ENCODE data around the gene DDX5.

DDX5 gene

DNA sequence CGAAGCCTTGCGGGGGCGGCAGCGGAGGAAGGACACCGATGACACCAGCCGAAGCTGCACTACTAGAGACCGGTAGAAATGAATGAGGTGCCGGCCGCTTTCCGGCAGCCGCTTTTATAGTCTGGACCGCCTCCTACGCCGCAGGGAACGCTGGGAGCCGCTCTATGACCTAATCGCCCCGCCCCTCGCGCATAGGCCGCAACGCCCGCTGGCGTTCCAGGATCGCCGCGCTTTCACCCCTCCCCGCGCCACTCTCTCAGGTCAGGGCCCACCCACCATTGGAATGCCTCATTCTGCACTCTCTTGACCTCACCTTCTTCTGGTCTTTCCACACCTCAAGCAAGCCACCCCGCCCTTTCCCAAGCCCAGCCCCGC, at the start of gene DDX5:
Gene DDX5, minus strand, starts transcription at position 89 of the 375 bp plus-strand sequence. CDS start 170 bp downstream, outside the sequence.
- peak; percentile 97 for DNase-seq

DNA sequence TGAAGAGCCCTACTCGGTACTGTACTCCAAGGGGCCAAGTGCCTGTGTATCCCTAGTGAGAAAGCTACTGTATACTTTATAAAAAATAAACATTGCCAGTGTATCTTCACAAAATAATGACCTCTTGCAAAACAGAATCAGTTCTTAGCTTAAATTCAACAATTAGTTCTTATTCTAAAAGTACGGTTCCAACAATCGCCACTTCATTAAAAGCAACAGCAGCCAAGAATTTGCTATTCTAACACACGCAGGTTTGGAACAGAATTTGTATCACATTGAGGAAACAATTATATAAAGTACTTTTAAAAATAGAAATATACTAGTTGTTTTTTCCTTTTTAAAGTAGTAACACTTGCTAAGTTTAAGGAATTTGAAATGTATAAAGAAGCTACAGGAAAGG, 49.2 kb upstream of the DDX5 start:
- DNase-seq: no peak

DNA sequence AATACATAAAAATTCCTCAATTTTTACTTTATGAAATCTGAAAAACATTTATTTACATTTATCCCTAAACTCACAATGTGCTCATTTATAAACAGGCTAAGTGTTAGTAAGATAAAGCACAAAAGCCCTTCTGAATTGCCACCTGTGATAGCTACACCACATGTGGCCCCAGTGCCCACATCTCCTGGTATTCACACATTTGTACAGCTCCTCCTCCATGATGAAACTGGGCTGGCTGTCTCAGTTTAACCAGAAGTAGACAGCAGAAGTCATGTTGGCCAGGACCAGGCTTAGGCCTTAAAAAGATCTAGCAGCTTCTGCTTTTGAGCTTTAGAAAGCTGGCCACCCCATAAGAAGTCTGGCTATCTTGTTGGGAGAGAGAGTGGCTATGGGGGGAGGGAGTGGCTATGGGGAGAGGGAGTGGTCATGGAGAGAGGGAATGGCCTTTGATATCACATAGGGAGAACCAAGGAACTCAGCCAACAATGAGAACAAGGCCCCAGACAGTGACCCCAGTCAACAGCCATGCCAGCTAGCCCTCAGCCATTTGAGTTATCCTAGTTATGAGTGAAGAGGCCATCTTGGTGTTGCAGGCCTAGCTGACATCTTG, 48.0 kb upstream of the DDX5 start:
- no peak for DNase-seq

DNA sequence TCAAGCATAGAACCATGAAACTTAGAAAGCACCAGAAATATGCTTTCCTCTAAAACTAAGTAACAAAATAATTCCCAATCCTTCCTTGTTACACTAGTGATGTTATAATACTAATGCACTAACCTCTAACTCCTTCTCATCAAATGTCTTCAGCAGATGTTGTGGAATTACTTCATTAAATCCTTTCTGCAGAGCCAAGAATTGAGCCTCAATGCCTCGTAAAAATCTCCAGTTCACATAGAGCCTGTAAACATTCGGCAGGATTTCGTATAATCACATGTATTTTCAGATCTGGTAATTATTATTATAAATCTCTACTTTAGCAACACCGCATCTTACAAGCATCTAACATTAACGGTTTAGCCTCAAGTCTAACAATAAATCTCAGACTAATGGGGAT, 45.4 kb upstream of the DDX5 start:
- no peak for DNase-seq

DNA sequence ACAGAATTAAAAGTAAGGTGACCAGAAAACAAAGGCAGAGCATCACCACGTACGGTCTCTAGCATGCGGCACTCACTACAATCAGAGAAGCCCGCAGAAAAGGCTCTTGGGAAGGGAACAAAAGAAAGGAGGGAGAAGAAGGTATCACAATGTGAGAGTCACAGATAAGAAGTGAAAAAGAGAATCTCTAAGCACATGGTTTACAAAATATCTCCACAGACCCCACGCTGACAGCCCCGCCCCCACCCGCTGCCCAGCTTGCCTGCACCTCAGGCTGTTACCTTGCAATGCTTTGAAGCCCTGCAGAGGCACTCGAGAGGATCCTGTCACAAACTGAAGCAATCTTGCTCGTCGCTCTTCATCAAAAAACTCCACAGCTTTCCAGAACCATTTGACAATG, 41.2 kb upstream of the DDX5 start:
- no peak for DNase-seq

DNA sequence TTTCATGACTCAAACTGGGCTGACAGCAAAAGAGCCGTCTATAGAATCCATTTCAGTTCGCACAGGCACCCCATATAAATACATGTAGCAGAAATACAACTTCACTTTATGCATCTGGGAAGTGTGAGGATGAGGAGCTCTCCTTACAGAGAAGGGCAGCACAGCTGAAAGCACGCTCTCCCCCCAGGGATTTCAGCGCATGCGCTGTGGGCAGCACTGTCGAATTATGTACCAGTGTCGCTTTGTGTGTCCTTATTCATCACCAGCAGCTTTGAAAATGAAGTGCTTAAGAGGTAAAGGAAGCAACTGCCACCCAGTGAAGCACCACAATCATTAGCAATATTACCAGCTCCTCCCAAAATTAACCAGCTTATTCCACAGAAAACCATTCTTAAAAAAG, 40.6 kb upstream of the DDX5 start:
- no peak for DNase-seq

DNA sequence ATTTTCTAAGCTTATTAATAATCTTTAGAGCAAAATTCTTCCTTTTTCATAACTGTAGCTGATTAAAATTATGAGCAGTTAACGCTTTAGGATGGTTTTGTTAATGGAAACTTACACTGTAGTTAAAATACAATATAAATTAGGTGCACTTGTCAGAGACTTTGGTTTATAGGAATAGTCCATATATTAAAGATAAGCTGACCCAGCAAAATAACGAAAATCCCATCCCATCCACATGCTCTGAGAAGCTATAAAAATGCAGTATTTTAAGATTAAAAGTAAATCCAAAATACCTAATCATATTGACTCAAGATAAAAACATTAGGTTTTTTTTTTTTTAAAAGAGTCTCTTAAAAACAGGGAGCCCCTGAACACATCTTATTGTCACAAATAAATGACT, 38.7 kb upstream of the DDX5 start:
- DNase-seq: no peak

DNA sequence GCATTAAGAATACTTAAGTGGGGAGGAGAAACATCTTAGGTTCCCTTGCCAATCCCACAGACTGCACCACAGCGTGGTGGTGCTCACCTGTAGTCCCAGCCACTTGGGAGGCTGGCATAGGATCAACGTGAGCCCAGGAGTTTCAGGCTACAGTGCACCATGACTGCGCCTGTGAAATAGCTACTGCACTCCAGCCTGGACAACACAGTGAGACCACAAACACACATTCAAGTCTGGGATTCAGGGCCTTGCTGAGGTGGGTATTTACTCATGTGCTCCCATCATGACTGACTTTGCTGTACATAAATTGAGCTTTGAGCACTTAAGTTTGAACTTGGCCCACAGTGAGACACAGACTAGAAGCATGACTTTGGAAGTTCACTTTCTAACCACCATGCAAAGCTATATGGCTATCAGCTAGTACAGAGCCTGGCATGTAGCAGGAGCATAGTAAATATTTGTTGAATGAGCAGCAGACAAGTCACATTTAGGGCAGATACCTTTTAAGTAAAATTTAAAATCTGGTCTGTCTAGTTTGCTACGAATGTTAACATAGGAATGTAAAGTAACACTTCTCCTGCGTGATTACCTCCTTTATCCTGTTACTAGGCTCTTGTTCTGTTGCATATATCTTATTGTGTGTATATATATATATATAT, 34.2 kb upstream of the DDX5 start:
- DNase-seq: no peak

DNA sequence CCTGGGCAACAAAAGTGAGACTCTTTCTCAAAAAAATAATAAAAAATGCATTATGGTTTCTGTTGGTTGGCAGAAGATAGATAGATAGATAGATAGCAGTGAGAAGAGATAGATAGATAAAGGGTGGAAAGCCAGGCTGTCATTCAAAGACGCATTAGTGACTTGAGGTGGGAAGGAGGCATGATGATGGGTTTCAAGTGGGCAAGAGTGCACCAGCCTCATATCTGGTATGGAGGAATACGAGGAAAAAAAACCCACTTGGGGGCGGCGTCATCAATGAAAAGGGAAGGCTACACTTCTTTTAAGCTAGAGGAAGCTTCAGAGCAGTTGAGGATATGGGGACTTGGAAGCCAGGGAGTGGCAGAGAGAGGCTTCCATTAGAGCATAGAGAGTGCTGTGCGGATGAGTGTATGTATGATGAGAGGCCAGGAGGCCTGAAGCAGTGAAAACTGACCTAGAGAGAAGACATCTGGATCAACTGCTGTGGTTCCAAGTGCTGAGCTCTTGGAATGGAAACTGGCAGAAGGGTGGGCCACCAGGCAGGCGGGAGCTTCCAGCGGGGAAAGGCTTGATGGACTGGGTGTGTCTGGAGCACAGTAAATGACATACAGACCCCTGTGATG, 32.5 kb upstream of the DDX5 start:
- DNase-seq: no peak

DNA sequence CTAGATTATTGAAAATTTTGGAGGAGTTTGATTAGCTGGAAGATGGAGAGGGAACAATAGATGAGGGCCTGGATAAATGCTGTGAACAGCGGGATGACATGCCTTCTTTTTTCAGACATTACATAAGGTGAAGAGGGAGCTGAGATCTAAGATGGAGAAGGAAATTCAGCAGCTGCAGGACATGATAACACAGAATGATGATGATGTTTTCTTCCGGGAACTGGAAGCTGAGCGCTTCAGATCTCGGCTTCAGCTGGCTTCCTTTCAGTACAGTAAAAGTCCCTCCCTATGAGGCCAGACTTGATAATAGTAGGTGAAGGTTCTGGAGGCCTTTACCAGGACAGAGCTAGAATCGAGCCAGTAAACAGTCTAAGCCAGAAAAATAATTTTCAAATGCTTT, 31.4 kb upstream of the DDX5 start:
- DNase-seq: no peak

DNA sequence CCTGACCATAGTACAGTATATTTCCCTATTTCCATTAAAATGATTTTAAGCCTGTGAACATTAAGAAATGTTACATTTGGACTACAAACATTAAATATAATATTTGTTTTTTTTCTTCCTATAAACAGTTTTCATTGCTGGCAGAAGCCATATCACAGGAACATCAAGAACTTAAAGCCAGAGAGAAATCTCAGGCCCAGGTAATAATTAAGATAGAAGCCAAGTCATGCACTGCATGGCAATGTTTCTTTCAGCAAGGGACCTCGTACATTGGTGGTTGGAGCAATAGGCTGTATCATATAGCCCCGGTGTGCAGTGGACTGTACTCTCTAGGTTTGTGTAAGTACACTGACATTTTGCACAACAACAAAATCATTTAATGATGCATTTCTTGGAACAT, 30.8 kb upstream of the DDX5 start:
- no peak for DNase-seq

DNA sequence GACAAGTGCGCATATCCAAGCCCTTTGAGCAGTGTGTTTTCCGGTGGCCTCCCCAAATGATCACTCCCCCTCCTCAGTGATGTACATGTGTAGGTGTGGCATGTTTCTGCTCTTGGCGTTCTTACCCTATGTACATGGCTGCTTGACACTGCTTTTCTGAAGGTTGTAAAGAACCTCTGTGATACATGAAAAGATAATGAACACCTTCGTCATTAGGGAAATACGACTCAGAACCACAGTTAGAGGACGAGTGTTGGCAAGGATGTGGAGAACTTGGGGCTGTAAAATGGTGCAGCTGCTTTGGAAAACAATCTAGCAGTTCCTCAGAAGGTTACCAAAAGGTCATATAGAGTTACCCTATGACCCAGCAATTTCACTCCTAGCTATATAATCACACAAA, 29.3 kb upstream of the DDX5 start:
- no peak for DNase-seq

DNA sequence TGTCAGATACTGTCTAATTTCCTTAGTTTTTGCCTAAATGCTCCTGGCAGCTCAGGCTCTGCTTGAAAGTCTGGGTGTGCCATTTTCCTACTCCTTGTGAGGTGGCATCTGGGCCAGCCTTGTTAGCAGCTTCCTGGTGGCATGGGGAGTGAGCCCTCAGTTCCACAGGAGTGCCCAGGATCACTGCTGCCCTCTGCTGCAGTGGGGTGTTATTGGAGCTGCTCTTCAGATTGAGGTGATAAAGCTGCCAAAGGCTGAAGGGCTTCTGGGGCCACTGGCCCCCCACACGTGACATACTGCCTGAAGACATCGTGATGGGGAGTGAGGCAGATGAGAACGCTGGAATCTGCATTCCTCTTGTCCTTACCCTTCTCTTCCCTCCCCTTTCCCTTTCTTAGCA, 28.1 kb upstream of the DDX5 start:
- DNase-seq: peak in 1 of 2 experiments; percentile 2

DNA sequence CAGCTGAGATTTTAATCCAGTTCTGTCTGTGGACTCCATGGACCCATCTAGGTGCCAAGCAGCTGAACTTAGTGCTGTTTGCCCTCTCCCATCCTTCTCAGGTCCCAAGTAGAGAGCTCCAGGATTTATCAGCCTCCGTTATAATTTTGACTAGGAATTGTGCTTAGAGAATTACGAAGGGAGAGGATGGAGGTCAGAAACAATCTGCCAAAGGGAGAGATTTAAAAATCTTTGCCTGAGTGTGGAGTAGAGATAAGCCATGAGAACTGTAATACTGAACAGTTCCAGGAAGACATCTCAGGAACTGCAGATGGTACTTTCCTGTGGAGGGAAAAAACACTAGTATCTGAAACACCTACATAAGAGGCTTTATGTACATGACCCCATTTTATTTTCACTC, 27.7 kb upstream of the DDX5 start:
- DNase-seq: no peak

DNA sequence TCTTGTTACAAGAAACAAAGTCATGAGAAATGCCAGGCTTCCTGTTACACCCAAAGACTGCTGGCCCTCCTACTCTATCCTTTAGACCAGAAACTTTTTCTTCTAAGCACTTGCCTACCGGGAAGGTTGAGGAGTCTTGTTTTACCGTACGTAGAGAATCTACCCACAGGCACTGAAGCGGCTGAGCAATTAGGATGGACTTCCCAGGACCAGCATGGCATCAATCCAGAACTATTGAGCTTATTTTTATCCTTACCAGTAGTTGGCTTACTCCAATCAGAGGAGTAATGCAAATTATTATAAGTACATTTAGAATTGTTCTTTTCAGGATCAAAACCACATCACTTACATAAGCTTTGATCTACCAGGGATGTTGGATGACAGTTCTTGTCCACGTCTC, 26.3 kb upstream of the DDX5 start:
- no peak for DNase-seq

DNA sequence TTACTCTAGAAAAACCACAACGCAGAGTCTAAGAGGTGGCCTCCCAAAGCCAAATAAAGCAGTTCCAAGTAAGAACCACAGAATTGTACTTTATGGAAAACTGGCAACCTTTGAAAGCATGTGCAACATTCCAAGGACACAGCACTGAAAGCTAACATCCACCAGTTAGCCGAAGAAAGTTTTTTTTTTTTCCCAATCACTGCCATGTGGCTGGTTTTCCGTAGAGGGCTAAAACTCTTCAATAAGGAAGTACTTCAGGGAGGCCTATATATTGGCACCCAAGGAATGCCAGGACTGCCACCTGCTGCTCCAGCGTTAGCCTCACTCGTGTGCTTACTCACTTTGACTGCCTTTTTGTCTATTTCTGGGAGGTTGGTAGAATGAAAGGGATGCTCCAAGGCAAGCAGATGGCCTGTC, 25.9 kb upstream of the DDX5 start:
- no peak for DNase-seq

DNA sequence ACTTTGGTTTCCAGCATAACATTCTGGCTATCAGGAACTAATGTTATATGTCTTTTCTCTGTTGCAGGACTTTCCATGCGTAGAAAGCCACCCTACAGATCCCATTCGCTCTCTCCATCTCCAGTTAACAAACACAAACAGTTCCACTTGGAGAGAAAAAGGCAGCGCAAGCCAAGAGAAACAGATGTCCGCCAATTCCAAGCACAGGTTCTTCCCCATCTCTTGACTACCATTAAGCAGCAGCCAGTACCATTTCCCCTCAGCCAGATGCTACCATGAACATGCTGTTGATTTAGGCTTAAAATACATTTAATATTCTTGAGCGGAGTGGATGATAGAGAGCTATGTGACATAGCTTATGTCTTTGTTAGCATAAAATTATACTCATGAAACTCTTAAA, 23.1 kb upstream of the DDX5 start:
- no peak for DNase-seq

DNA sequence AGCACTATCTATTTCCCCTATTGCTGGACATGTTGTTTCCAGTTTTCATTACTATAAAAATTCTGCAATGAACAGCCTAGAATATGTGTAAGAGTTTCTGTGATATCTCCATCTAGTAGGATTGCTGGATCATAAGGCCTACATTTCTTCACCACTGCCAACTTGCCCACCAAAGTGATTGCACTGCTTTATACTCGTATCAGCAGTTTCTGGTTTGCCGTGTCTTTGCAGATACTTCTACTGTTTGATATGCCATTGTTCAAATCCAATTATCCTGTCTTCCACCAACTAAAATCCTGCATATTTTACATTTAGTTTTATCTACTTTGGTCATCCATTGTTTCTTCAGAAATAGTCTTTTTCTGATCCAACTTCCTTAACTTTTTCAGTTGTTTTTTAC, 21.8 kb upstream of the DDX5 start:
- no peak for DNase-seq

DNA sequence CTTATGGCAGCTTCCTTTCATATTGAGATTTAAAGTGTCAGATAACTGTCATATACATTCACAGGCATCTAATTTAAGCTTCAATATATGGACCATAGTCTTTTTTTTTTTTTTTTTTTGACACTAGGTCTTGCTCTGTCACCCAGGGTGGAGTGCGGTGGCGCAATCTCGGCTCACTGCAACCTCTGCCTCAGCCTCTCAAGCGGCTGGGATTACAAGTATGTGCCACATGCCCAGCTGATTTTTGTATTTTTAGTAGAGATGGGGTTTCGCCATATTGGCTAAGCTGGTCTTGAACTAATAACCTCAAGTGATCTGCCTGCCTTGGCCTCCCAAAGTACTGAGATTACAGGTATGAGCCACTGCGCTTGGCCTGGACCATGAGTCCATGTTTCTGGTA, 14.3 kb upstream of the DDX5 start:
- no peak for DNase-seq

DNA sequence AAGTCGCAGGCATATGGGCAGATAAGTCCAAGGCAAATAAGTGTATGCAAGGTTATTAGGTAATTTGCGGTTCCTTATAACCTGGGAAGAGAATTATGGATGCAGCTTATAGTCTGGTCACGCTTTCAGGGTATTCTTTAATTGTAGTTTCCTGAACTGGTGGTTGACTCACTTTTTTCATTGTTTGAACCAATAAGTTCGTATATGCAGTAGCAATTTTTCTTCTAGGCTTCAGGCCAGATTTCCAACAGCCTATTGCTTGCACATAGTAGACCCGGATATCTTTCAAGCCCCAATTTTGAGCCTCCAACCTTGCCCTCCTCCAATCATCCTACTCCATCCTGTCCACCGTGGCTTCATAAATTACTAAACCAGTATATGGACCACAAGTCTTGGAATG, 13.5 kb upstream of the DDX5 start:
- no peak for DNase-seq

DNA sequence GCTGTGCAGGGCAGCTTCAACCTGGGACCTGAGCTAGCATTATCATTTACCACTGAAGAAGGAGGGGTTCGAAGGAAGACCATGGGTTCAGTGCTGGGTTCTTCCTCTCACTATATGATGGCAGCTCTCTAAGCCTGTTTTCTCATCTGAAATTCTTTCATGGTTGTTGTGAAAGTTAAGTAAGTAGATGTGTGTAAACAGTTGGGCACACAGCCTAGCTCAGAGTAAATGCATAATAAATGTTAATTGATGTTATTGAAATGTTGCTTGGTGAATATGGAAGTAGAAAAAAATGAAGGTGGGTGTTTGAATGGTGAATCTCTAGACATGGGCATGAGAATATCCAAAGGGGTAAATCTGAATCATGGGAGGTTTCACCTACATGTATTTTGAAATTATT, 9.7 kb upstream of the DDX5 start:
- no peak for DNase-seq

DNA sequence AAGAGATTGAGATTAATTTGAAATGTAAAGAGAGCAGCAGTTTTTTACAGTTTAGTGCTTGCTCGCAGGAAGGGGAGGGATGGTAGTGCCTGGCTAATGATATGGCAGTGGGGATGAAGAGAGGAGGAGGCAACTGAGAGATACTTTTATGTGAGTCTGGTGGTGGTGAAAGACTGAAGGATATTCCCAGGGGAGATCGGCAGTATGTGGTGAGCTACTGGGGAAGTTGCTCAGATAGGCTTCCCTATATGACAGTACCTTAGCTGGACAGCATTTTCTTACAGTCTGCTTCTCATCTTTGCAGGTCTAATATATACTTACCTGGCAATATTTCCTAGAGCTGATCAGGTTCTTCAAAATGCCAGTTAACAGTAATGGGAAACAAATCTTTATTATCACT, 9.3 kb upstream of the DDX5 start:
- no peak for DNase-seq

DNA sequence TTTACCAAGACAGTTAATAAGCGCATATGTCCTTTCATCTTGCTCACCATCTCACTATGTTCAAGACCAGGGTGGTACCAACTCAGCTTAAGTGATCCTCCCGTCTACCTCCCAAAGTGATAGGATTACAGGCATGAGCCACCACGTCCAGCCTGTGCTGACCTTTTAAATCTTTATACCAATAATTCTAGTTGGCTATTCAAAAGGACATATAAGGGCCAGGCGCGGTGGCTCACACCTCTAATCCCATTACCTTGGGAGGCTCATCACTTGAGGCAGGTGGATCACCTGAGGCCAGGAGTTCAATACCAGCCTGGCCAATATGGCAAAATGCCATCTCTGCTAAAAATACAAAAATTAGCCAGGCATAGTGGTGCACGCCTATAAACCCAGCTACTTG, 3.1 kb upstream of the DDX5 start:
- DNase-seq: no peak

DNA sequence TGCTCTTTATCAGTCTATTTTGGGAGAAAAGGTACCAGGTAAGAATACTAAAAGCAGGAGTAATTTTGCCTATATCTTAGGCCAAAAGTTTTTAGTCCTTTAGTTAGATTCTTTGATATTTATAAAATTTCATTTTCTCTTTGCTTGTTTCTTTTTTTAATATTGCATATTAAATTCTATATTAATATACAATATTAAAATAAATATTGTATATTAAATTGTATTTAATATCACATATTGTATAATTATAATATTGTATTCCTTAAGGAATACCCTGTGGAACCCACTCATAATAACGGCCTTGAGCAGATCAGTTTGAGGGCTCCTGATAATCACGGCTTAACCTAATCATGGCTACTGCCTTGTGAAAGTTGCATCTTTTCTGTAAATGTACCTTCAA, 2.6 kb upstream of the DDX5 start:
- DNase-seq: no peak

DNA sequence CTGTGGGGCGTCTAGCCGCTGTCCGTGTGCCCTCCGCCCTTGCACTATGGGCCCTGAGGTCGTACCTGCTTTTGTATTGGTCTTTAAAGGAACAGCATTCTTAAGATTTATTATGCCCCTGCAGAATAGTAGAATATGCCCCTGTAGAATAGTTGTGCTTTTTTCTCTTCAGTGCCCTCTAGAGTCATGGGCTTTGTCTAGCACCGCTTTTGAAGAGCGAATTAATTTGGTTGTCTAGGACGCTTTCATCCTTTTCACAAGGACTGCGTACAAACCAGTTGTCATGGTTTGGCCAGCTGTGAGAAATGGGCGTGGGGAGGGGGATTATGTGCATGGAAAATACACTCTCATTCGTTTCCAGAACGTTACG, 1.3 kb upstream of the DDX5 start:
- peak in 1 of 2 experiments; percentile 35 for DNase-seq

Measured in stimulated activated CD4-positive, alpha-beta T cell treated with anti-CD3 and anti-CD28 coated beads, Interleukin-4, amount 100 ng/mL, for 4 hours (primary cell).